KMS-11 (cell line): ENCODE results near the gene MAN2B2.

Source experiments
- H2AFZ ChIP-seq: fragments of 200-600 bp; sonication (generic); 2 replicates; pipeline ENCODE4 v1.6.1; 2016; ENCODE audit warnings: antibody characterized with exemption, mixed run types, low read depth
- H3K27ac ChIP-seq: fragments of 200-600 bp; sonication (generic); 2 replicates; pipeline ENCODE4 v1.6.1; 2016; ENCODE audit warnings: mild to moderate bottlenecking, mixed run types
- H3K27me3 ChIP-seq: fragments of 200-600 bp; sonication (generic); 2 replicates; pipeline ENCODE4 v1.6.1; 2017; ENCODE audit warnings: mild to moderate bottlenecking, low read depth, mixed run types, moderate library complexity; ENCODE audit not compliant: insufficient read depth
- H3K36me3 ChIP-seq: fragments of 200-600 bp; sonication (generic); 2 replicates; pipeline ENCODE4 v1.6.1; 2017; ENCODE audit warnings: mild to moderate bottlenecking, mixed run types; ENCODE audit not compliant: insufficient read depth
- H3K4me1 ChIP-seq: fragments of 200-600 bp; sonication (generic); 2 replicates; pipeline ENCODE4 v1.6.1; 2016; ENCODE audit warnings: mild to moderate bottlenecking, low read depth, mixed run types; ENCODE audit not compliant: poor library complexity, severe bottlenecking
- H3K4me2 ChIP-seq: fragments of 200-600 bp; sonication (generic); 2 replicates; pipeline ENCODE4 v1.7.0; 2016; ENCODE audit warnings: mild to moderate bottlenecking, mixed run types
- H3K4me3 ChIP-seq: fragments of 200-600 bp; sonication (generic); IDR thresholded peaks from 2 replicates; pipeline ENCODE4 v1.6.1; 2017; ENCODE audit warnings: low read depth, low read length, mixed read lengths; ENCODE audit not compliant: insufficient read depth
- H3K79me2 ChIP-seq: fragments of 200-600 bp; sonication (generic); 2 replicates; pipeline ENCODE4 v1.6.1; 2016; ENCODE audit warnings: low read depth, mixed run types; ENCODE audit not compliant: insufficient read depth
- H3K9ac ChIP-seq: fragments of 200-600 bp; sonication (generic); 2 replicates; pipeline ENCODE4 v1.6.1; 2016; ENCODE audit warnings: mild to moderate bottlenecking, mixed run types
- H4K20me1 ChIP-seq: fragments of 200-600 bp; sonication (generic); 2 replicates; pipeline ENCODE4 v1.6.1; 2016; ENCODE audit warnings: mild to moderate bottlenecking, mixed run types; ENCODE audit not compliant: insufficient read depth
- CTCF ChIP-seq: fragments of 200-600 bp; sonication (generic); conservative IDR thresholded peaks from 2 replicates; pipeline ENCODE4 v1.6.1; 2017; ENCODE audit warnings: low read depth, mild to moderate bottlenecking, antibody characterized with exemption, low read length, moderate library complexity, mixed read lengths

MAN2B2 gene

GRCh38 chr4:6634746-6635145 is 59.8 kb downstream of the MAN2B2 start:
- Histone ChIP-seq H3K4me2 (no peak overlapping the region), H2AFZ (no peak overlapping the region), H3K79me2 (no peaks in the 10 kb centered on the region), H4K20me1 (no peaks in the 10 kb centered on the region), H3K36me3 (no peaks in the 10 kb centered on the region), H3K9ac (no peak overlapping the region), H3K27me3 (no peaks in the 10 kb centered on the region), H3K4me3 (no peak overlapping the region), H3K27ac (no peak overlapping the region), H3K4me1 (no peaks in the 10 kb centered on the region)
- no peak for TF ChIP-seq CTCF

GRCh38 chr4:6639137-6639680 is 64.2 kb downstream of the MAN2B2 start:
- TF ChIP-seq CTCF, result no peak
- no peak overlapping the region for H3K4me2 ChIP-seq
- no peak overlapping the region for H3K9ac ChIP-seq
- no peak overlapping the region for H3K27ac ChIP-seq
- H3K4me3 ChIP-seq, result no peak overlapping the region
- peaks cover 23% of the 10 kb centered on the region for H3K79me2 ChIP-seq
- H3K27me3 ChIP-seq, result no peaks in the 10 kb centered on the region
- no peaks in the 10 kb centered on the region for H3K36me3 ChIP-seq
- H2AFZ ChIP-seq, result no peak overlapping the region
- peaks cover 13% of the 10 kb centered on the region for H3K4me1 ChIP-seq
- H4K20me1 ChIP-seq, result no peaks in the 10 kb centered on the region

GRCh38 chr4:6640292-6641163 is 65.5 kb downstream of the MAN2B2 start, which contains the start of gene MRFAP1:
TSS of gene MRFAP1 (plus strand) at chr4:6640685. CDS start at chr4:6640863, 178 bp downstream.
- TF ChIP-seq CTCF, result no peak
- peak within 1 kb of the TSS; percentile 86 for H2AFZ ChIP-seq
- H3K79me2 ChIP-seq, result peaks cover 23% of the 10 kb centered on the region
- H3K27me3 ChIP-seq, result no peaks in the 10 kb centered on the region
- peak within 1 kb of the TSS; percentile 66 for H3K4me2 ChIP-seq
- H3K36me3 ChIP-seq, result no peaks in the 10 kb centered on the region
- peak within 1 kb of the TSS; percentile 75 for H3K4me3 ChIP-seq
- no peaks in the 10 kb centered on the region for H4K20me1 ChIP-seq
- peak within 1 kb of the TSS; percentile 83 for H3K9ac ChIP-seq
- H3K27ac ChIP-seq, result peak within 1 kb of the TSS; percentile 80
- peaks cover 13% of the 10 kb centered on the region for H3K4me1 ChIP-seq

- Histone ChIP-seq H3K9ac (peak overlapping the region; percentile 83), H4K20me1 (no peaks in the 10 kb centered on the region), H3K4me3 (no peak overlapping the region), H2AFZ (0 out of 2 replicates have a peak overlapping the region, but pooled peaks have one; percentile 86), H3K27ac (peak overlapping the region; percentile 80), H3K27me3 (no peaks in the 10 kb centered on the region), H3K4me2 (peak overlapping the region; percentile 66), H3K4me1 (peaks cover 13% of the 10 kb centered on the region), H3K36me3 (no peaks in the 10 kb centered on the region), H3K79me2 (peaks cover 23% of the 10 kb centered on the region)
- TF ChIP-seq CTCF, result no peak
These were observed 66.4 kb downstream of the MAN2B2 start for GRCh38 chr4:6641164-6641970.
